Activated CD8-positive, alpha-beta memory T cell treated with anti-CD3 and anti-CD28 coated beads, Interleukin-2, amount 10 ng/mL, durations not matched to agents 7 days and 5 days (primary cell): ENCODE data around the gene MAGI3. TPM values are rescaled to one million over a fixed set of nuclear protein-coding genes. Genes with fewer than 3 reads are reported as not detected.
"Not testable (repeated sequence)": the region's sequence is repeated elsewhere in the genome, so short reads cannot be mapped to it uniquely, and the experiment has no call there.

Source experiments
- ATAC-seq: fragments of 150-1000 bp; cut with Tn5 transposase; one replicate; pipeline ENCODE4 v1.10.0; 2021; ENCODE audit warnings: moderate library complexity
- CTCF ChIA-PET: fragments of 350-600 bp; sonication (Branson Sonifier 250); formaldehyde crosslinking; loops from one replicate; lab custom pipeline; 2021; ENCODE audit warnings: antibody characterized with exemption; lab: Charles Lee
- DNase-seq: peaks from one replicate; pipeline ENCODE4 v3.0.0-alpha.2; 2020
- H3K27ac Mint-ChIP-seq: one replicate; pipeline ENCODE4 v1.8.0; 2021; ENCODE audit warnings: mild to moderate bottlenecking, mixed read lengths
- H3K27me3 Mint-ChIP-seq: one replicate; pipeline ENCODE4 v1.8.0; 2021; ENCODE audit warnings: mixed read lengths
- H3K36me3 Mint-ChIP-seq: one replicate; pipeline ENCODE4 v1.8.0; 2021; ENCODE audit warnings: mild to moderate bottlenecking, mixed read lengths
- H3K4me1 Mint-ChIP-seq: one replicate; pipeline ENCODE4 v1.8.0; 2021; ENCODE audit warnings: mixed read lengths
- H3K4me3 Mint-ChIP-seq: one replicate; pipeline ENCODE4 v1.8.0; 2021; ENCODE audit warnings: mild to moderate bottlenecking, moderate library complexity, mixed read lengths
- H3K9me3 Mint-ChIP-seq: one replicate; pipeline ENCODE4 v1.8.0; 2022; ENCODE audit warnings: low read depth, mixed read lengths
- total RNA-seq, 2 experiments: library from RNA; stranded (reverse); gene quantifications; one replicate each; pipeline ENCODE4 v1.2.3, GENCODE V29; 2021

Gene MAGI3
- total RNA-seq, 2 experiments from 2014 or later, result 6.5 to 9.8 TPM

DNA sequence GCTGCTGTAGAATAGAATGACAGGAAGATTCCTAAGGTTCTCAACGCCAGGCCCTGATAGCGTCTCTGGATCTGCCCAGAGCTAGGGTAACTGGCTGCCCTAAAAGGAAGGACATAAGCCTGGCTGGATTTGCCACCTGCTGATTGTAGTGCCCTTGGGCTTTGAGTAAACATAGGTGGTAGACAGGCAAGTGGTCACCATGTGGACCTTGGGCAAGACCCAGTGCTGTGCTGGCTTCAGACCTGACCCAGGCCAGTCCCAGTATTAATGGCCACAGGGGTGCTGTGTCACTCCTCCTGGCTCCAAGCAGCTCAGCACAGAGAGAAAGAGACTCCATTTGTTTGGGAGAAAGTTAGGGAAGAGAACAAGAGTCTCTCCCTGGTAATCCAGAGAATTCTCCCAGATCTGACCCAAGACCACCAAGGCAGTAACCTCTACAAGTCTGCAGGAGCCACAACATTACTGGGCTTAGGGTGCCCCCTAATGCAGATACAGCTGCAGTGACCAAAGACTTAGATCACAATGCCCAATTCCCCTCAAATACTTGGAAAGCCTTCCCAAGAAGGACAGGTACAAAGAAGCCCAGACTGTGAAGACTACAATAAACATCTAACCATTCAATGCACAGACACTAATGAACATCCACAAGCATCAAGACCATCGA is 324.4 kb downstream of the MAGI3 start:
- CTCF ChIA-PET, result no interaction called here
- Mint-ChIP-seq H3K27me3 (no peaks in the 10 kb centered on the region), H3K4me1 (no peaks in the 10 kb centered on the region), H3K36me3 (peaks cover 60% of the 10 kb centered on the region), H3K27ac (no peak overlapping the region), H3K4me3 (no peak overlapping the region), H3K9me3 (peaks cover 9% of the 10 kb centered on the region)
- DNase-seq (no peak), ATAC-seq (no peak)

DNA sequence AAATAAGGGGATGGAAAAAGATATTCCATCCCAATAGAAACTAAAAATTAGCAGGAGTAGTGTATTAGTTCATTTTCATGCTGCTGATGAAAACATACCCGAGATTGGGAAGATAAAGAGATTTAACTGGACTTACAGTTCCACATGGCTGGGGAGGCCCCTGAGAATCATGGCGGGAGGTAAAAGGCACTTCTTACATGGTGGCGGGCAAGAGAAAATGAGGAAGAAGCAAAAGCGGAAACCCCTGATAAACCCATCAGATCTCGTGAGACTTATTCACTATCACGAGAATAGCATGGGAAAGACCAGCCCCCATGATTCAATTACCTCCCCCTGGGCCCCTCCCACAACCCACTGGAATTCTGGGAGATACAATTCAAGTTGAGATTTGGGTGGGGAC is 327.2 kb downstream of the MAGI3 start:
- ATAC-seq, H3K27me3 Mint-ChIP-seq, H3K27ac Mint-ChIP-seq, DNase-seq, H3K4me1 Mint-ChIP-seq, H3K4me3 Mint-ChIP-seq, CTCF ChIA-PET: not testable (repeated sequence)
- peaks cover 69% of the 10 kb centered on the region for H3K36me3 Mint-ChIP-seq
- H3K9me3 Mint-ChIP-seq, result peaks cover 22% of the 10 kb centered on the region

GRCh38 chr1:113718621-113719020 is 328.3 kb downstream of the MAGI3 start:
- CTCF ChIA-PET, result not testable (repeated sequence)

GRCh38 chr1:113721010-113721409 is 330.7 kb downstream of the MAGI3 start:
- H3K36me3 Mint-ChIP-seq, result peaks cover 81% of the 10 kb centered on the region
- H3K4me3 Mint-ChIP-seq, result no peak overlapping the region
- DNase-seq, result no peak
- no peaks in the 10 kb centered on the region for H3K27me3 Mint-ChIP-seq
- CTCF ChIA-PET, result no interaction called here
- peaks cover 22% of the 10 kb centered on the region for H3K9me3 Mint-ChIP-seq
- no peaks in the 10 kb centered on the region for H3K4me1 Mint-ChIP-seq
- no peak for ATAC-seq
- no peak overlapping the region for H3K27ac Mint-ChIP-seq

More at GRCh38 chr1:113718621-113719020, 328.3 kb downstream of the MAGI3 start:
- not testable (repeated sequence) for H3K27me3 Mint-ChIP-seq, ATAC-seq, H3K27ac Mint-ChIP-seq, DNase-seq, H3K4me3 Mint-ChIP-seq, H3K4me1 Mint-ChIP-seq
- Mint-ChIP-seq H3K36me3 (peaks cover 74% of the 10 kb centered on the region), H3K9me3 (peaks cover 22% of the 10 kb centered on the region)

DNA sequence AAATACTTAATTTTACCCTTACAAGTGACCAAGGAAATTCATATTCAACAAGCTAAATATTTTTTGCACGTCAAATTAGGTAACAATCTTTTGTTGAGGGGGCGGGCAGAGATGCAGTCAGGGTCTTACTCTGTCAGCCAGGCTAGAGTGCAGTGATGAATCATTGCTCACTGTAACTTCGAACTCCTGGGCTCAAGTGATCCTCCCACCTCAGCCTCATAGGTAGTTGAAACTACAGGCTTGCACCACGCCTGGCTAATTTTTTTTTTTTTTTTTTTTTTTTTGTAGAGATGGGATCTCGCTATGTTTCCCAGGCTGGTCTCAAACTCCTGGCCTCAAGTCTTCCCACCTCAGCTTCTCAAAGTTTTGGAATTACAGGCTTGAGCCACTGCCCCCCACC is 342.5 kb downstream of the MAGI3 start:
- peaks cover 47% of the 10 kb centered on the region for H3K36me3 Mint-ChIP-seq
- no peak overlapping the region for H3K4me3 Mint-ChIP-seq
- no peaks in the 10 kb centered on the region for H3K9me3 Mint-ChIP-seq
- H3K27ac Mint-ChIP-seq, result no peak overlapping the region
- H3K4me1 Mint-ChIP-seq, result peaks cover 15% of the 10 kb centered on the region
- CTCF ChIA-PET, result no interaction called here
- H3K27me3 Mint-ChIP-seq, result no peaks in the 10 kb centered on the region
- no peak for DNase-seq
- no peak for ATAC-seq

DNA sequence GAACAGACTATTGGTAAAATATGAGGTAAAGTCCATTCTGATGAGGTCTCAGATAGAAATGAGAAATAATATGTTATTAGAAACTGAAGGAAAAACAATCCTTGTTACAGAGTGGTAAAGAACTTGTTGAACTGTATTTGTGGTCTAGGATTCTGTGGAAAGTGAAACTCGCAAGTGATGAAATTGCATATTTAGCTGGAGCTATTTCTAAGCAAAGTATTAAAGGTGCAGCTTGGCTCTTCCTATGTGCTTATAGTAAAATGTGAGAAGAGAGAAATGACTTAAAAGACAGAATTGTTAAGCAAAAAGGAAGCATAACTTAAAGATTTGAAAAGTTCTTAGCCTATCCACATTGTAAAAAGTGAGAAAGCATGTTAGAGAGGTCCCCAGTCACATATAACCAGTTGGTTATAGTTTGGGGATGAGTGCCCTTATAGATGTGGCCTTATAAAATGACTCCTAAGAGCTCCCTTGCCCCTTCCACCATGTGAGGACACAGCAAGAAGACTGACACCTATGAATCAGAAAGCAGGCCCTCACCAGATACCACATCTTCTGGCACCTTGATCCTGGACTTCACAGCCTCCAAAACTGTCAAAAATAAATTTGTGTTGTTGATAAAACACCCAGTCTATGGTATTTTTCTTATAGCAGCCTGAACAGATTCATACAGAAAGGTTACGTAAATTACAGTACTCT is 344.2 kb downstream of the MAGI3 start:
- peak overlapping the region; percentile 25 for H3K27ac Mint-ChIP-seq
- no peak for DNase-seq
- no peak for ATAC-seq
- CTCF ChIA-PET, result no interaction called here
- no peaks in the 10 kb centered on the region for H3K9me3 Mint-ChIP-seq
- H3K4me1 Mint-ChIP-seq, result peaks cover 15% of the 10 kb centered on the region
- no peaks in the 10 kb centered on the region for H3K27me3 Mint-ChIP-seq
- no peak overlapping the region for H3K4me3 Mint-ChIP-seq
- H3K36me3 Mint-ChIP-seq, result peaks cover 42% of the 10 kb centered on the region
